K562 (cell line): ENCODE measurements around the gene TRIP10. TPM values are rescaled to one million over a fixed set of nuclear protein-coding genes. Genes with fewer than 3 reads are reported as not detected.
A peak's percentile ranks its signal among the peaks of the same experiment; 100 is the strongest.

Experiments used
- ETV1 ChIP-seq: fragments of 450-650 bp; conservative IDR thresholded peaks from 2 replicates; pipeline ENCODE4 v1.6.1; 2016; ENCODE audit warnings: missing genetic modification characterization, control low read depth, low read depth, missing compliant biosample characterization
- FUS ChIP-seq: fragments of 200-400 bp; formaldehyde crosslinking; optimal IDR thresholded peaks from 2 replicates; pipeline ENCODE3; 2017; ENCODE audit warnings: low read depth, low read length
- MECOM ChIP-seq: fragments of 250-450 bp; sonication (Bioruptor Pico); IDR thresholded peaks from 2 replicates; pipeline ENCODE4 v1.8.0; 2022; ENCODE audit warnings: inconsistent platforms
- MTA3 ChIP-seq: fragments of 450-650 bp; formaldehyde crosslinking; IDR thresholded peaks from 2 replicates; pipeline ENCODE4 v1.6.1; 2017; ENCODE audit warnings: mild to moderate bottlenecking, borderline replicate concordance
- NFYB ChIP-seq: IDR thresholded peaks from 2 replicates; pipeline ENCODE4 v1.6.1; 2011; ENCODE audit warnings: mild to moderate bottlenecking, moderate library complexity; ENCODE audit not compliant: insufficient read length; ENCODE audit errors: extremely low read depth
- polyA plus RNA-seq, 8 experiments: library from polyadenylated mRNA; depleted of rRNA in 4 of 8; stranded (reverse) in 5 of 8; unstranded in 3 of 8; fragments of >200 nt; fragmentation: Nextera tagmentation in 2 of 8; fragmentation: Illumina TruSeq in 1 of 8; extraction: Ambion mirVana in 2 of 8; extraction: Trizol in 1 of 8; gene quantifications; 2 replicates each; pipeline versions ENCODE4 v1.2.1 to v1.2.3, GENCODE V29; 2011 to 2014; ENCODE audit warnings: inconsistent platforms in 1 of 8, missing spikeins in 1 of 8
- total RNA-seq, 7 experiments: library from RNA; depleted of rRNA in 6 of 7; stranded (reverse); fragments of >200 nt in 6 of 7; fragmentation: Illumina TruSeq in 2 of 7; extraction: Trizol in 2 of 7; gene quantifications; 2 replicates each; pipeline versions ENCODE4 v1.2.1 to v1.2.3, GENCODE V29; 2011 to 2021; ENCODE audit warnings: low replicate concordance in 1 of 7
- TF ChIP-seq, protein P1 (sequence below): fragments of 450-650 bp; IDR thresholded peaks from 2 replicates; pipeline ENCODE4 v1.6.1; 2018; ENCODE audit not compliant: partially characterized antibody
- TF ChIP-seq, protein P2 (sequence below): fragments of 450-650 bp; conservative IDR thresholded peaks from 2 replicates; pipeline ENCODE4 v1.6.1; 2016; ENCODE audit warnings: missing genetic modification characterization, low read depth, mild to moderate bottlenecking, control low read depth, missing compliant biosample characterization
- TF ChIP-seq, protein P3 (sequence below): fragments of 450-650 bp; IDR thresholded peaks from 2 replicates; pipeline ENCODE4 v1.6.1; 2016; ENCODE audit warnings: antibody characterized with exemption
- TF ChIP-seq, protein P4 (sequence below): fragments of 250-450 bp; sonication (Bioruptor Pico); IDR thresholded peaks from 2 replicates; pipeline ENCODE4 v1.5.0; 2020; ENCODE audit warnings: mild to moderate bottlenecking, borderline replicate concordance
- TF ChIP-seq, protein P5 (sequence below): fragments of 450-650 bp; IDR thresholded peaks from 2 replicates; pipeline ENCODE4 v1.7.1; 2018; ENCODE audit warnings: mild to moderate bottlenecking, low read depth; ENCODE audit not compliant: partially characterized antibody
- TF ChIP-seq, protein P6 (sequence below): fragments of 250-450 bp; sonication (Bioruptor Pico); IDR thresholded peaks from 2 replicates; pipeline ENCODE4 v1.5.0; 2022; ENCODE audit warnings: mild to moderate bottlenecking

The TRIP10 gene
- total and polyA plus RNA-seq, 9 of the 15 experiments (the other 6 are each of a cell fraction or from before 2014, with no cell fraction given): 1.2 to 66.8 (median 36.1) TPM

DNA sequence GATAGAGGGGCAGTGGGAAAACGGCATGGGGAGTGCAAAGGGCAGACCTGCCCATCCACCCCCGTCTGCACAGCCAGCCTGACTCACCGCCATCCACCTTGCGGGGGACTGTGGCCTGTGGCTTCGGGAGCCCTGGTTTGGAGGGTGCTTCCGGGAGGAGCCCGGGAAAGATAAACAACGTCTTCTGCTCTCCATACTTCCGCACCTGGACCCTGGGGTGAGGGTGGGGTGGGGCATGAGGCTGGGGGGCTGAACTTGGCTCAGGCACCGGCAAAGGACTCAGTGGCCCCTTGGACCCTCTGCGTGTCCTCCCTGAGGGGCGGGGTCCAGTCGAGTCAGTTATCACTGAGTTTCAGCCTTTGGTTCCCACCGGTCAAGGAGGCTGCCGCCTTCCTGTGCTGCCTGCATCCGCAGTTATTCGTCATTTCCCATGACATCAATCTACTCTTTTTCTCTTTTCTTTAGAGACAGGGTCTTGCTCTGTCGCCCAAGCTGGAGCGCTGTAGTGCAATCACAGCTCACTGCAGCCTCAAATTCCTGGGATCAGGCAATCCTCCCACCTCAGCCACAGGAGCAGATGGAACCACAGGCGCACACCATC lies 5.3 kb upstream of the TRIP10 start (continued):
- TF ChIP-seq, protein P1, sequence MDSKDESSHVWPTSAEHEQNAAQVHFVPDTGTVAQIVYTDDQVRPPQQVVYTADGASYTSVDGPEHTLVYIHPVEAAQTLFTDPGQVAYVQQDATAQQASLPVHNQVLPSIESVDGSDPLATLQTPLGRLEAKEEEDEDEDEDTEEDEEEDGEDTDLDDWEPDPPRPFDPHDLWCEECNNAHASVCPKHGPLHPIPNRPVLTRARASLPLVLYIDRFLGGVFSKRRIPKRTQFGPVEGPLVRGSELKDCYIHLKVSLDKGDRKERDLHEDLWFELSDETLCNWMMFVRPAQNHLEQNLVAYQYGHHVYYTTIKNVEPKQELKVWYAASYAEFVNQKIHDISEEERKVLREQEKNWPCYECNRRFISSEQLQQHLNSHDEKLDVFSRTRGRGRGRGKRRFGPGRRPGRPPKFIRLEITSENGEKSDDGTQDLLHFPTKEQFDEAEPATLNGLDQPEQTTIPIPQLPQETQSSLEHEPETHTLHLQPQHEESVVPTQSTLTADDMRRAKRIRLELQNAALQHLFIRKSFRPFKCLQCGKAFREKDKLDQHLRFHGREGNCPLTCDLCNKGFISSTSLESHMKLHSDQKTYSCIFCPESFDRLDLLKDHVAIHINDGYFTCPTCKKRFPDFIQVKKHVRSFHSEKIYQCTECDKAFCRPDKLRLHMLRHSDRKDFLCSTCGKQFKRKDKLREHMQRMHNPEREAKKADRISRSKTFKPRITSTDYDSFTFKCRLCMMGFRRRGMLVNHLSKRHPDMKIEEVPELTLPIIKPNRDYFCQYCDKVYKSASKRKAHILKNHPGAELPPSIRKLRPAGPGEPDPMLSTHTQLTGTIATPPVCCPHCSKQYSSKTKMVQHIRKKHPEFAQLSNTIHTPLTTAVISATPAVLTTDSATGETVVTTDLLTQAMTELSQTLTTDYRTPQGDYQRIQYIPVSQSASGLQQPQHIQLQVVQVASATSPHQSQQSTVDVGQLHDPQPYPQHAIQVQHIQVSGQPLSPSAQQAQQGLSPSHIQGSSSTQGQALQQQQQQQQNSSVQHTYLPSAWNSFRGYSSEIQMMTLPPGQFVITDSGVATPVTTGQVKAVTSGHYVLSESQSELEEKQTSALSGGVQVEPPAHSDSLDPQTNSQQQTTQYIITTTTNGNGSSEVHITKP: peak; percentile 7
- TF ChIP-seq, protein P2, sequence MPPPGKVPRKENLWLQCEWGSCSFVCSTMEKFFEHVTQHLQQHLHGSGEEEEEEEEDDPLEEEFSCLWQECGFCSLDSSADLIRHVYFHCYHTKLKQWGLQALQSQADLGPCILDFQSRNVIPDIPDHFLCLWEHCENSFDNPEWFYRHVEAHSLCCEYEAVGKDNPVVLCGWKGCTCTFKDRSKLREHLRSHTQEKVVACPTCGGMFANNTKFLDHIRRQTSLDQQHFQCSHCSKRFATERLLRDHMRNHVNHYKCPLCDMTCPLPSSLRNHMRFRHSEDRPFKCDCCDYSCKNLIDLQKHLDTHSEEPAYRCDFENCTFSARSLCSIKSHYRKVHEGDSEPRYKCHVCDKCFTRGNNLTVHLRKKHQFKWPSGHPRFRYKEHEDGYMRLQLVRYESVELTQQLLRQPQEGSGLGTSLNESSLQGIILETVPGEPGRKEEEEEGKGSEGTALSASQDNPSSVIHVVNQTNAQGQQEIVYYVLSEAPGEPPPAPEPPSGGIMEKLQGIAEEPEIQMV (tag): no peak
- no peak for TF ChIP-seq FUS
- TF ChIP-seq MECOM: no peak
- TF ChIP-seq, protein P3, sequence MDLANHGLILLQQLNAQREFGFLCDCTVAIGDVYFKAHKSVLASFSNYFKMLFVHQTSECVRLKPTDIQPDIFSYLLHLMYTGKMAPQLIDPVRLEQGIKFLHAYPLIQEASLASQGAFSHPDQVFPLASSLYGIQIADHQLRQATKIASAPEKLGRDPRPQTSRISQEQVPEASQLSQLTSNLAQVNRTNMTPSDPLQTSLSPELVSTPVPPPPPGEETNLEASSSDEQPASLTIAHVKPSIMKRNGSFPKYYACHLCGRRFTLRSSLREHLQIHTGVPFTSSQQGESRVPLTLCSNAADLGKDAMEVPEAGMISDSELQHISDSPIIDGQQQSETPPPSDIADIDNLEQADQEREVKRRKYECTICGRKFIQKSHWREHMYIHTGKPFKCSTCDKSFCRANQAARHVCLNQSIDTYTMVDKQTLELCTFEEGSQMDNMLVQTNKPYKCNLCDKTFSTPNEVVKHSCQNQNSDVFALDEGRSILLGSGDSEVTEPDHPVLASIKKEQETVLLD: no peak
- TF ChIP-seq, protein P4, sequence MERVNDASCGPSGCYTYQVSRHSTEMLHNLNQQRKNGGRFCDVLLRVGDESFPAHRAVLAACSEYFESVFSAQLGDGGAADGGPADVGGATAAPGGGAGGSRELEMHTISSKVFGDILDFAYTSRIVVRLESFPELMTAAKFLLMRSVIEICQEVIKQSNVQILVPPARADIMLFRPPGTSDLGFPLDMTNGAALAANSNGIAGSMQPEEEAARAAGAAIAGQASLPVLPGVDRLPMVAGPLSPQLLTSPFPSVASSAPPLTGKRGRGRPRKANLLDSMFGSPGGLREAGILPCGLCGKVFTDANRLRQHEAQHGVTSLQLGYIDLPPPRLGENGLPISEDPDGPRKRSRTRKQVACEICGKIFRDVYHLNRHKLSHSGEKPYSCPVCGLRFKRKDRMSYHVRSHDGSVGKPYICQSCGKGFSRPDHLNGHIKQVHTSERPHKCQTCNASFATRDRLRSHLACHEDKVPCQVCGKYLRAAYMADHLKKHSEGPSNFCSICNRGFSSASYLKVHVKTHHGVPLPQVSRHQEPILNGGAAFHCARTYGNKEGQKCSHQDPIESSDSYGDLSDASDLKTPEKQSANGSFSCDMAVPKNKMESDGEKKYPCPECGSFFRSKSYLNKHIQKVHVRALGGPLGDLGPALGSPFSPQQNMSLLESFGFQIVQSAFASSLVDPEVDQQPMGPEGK: no peak
- TF ChIP-seq, protein P5, sequence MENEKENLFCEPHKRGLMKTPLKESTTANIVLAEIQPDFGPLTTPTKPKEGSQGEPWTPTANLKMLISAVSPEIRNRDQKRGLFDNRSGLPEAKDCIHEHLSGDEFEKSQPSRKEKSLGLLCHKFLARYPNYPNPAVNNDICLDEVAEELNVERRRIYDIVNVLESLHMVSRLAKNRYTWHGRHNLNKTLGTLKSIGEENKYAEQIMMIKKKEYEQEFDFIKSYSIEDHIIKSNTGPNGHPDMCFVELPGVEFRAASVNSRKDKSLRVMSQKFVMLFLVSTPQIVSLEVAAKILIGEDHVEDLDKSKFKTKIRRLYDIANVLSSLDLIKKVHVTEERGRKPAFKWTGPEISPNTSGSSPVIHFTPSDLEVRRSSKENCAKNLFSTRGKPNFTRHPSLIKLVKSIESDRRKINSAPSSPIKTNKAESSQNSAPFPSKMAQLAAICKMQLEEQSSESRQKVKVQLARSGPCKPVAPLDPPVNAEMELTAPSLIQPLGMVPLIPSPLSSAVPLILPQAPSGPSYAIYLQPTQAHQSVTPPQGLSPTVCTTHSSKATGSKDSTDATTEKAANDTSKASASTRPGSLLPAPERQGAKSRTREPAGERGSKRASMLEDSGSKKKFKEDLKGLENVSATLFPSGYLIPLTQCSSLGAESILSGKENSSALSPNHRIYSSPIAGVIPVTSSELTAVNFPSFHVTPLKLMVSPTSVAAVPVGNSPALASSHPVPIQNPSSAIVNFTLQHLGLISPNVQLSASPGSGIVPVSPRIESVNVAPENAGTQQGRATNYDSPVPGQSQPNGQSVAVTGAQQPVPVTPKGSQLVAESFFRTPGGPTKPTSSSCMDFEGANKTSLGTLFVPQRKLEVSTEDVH: no peak
- TF ChIP-seq, protein P6, sequence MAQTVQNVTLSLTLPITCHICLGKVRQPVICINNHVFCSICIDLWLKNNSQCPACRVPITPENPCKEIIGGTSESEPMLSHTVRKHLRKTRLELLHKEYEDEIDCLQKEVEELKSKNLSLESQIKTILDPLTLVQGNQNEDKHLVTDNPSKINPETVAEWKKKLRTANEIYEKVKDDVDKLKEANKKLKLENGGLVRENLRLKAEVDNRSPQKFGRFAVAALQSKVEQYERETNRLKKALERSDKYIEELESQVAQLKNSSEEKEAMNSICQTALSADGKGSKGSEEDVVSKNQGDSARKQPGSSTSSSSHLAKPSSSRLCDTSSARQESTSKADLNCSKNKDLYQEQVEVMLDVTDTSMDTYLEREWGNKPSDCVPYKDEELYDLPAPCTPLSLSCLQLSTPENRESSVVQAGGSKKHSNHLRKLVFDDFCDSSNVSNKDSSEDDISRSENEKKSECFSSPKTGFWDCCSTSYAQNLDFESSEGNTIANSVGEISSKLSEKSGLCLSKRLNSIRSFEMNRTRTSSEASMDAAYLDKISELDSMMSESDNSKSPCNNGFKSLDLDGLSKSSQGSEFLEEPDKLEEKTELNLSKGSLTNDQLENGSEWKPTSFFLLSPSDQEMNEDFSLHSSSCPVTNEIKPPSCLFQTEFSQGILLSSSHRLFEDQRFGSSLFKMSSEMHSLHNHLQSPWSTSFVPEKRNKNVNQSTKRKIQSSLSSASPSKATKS: no peak
- TF ChIP-seq NFYB: no peak
- TF ChIP-seq MTA3: no peak
- peak; percentile 26; the same call in 1 of the 2 replicates for TF ChIP-seq ETV1 (tag)
